GM19372 (cell line): ENCODE results near the gene VSIG2.

Experiments
- ATAC-seq: cut with Tn5 transposase; IDR thresholded peaks from one replicate; pipeline ENCODE4 v1.9.1; 2021; ENCODE audit warnings: mild to moderate bottlenecking, low read depth, moderate library complexity; ENCODE audit not compliant: unreplicated experiment

The VSIG2 gene

GRCh38 chr11:124725719-124726105, 26.3 kb downstream of the VSIG2 start:
- peak; percentile 9 for ATAC-seq

DNA sequence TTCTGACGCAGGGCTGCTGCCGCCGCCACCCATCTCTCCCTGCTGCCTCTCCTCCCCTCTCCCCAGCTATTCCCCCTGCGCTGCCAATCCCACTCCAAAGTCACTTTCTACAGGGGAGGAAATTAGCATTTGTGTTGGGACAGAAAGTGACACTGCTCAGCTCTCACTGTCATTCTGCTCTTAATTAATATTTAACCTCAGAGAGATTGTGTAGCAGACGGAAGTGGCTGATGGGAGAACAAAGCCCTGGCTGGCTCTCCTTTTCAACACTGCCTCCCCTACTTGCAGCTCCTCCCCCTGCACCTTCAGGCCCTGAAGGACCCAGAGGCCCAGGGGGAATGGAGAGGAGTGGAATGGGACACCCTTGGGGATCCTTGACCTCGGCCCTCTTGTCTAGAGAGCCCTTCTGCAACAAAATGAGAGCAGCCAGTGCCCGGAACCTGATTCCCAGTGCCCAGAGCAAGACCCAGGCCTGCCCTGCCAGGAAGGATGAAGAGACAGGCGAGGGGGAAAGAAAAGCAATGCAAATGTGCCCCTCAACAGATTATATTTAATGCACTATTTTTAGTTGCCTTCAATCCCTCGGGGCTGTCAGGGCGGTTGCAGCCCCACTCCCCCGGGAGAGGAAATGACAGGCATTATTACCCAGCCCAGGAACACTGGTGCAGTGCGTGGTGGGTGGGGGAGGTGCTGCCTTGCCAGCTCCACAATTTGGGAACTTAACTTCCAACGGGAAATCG, 26.9 kb downstream of the VSIG2 start:
- ATAC-seq: peak; percentile 98

DNA sequence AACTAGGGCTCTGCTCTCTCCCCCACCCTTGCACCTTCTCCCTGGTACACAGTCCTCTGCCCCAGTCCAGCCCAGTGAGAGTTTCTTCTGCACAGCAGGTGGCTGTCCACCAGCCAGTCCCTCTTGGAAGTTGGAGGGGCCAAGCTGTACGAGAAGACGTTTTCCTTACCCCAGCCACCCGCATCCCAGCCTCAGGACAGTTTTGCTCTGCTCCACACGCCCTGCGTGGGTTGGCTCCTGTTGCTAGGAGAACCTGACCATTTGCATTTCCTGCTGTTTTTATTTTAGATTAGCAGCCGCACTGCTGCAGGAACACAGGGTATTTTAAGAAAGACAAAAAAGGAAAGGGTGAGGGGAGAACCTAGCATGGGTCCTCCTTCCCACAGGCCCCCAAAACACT, 29.9 kb downstream of the VSIG2 start:
- ATAC-seq: no peak

- ATAC-seq: no peak
Measured at GRCh38 chr11:124719534-124719933, 32.5 kb downstream of the VSIG2 start.

DNA sequence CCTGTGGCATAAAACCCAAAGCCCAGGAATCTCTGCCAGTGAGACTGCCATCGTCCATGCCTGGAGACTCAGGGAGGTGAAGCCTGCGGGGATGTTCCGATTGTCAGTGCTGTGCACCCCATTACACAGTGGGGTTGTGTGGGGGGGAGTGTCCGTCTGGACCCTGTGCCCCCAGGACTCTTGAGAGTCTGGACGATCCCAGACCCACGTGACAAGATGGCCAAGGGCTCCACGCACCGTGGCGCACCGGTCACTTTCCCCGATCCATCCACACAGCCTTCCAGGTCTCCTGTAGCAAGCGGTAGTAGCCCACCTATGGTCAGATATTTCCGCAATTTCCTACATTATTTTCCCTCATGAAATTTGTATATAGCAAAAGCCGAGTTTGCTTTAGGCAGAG, 33.3 kb downstream of the VSIG2 start:
- ATAC-seq: no peak

DNA sequence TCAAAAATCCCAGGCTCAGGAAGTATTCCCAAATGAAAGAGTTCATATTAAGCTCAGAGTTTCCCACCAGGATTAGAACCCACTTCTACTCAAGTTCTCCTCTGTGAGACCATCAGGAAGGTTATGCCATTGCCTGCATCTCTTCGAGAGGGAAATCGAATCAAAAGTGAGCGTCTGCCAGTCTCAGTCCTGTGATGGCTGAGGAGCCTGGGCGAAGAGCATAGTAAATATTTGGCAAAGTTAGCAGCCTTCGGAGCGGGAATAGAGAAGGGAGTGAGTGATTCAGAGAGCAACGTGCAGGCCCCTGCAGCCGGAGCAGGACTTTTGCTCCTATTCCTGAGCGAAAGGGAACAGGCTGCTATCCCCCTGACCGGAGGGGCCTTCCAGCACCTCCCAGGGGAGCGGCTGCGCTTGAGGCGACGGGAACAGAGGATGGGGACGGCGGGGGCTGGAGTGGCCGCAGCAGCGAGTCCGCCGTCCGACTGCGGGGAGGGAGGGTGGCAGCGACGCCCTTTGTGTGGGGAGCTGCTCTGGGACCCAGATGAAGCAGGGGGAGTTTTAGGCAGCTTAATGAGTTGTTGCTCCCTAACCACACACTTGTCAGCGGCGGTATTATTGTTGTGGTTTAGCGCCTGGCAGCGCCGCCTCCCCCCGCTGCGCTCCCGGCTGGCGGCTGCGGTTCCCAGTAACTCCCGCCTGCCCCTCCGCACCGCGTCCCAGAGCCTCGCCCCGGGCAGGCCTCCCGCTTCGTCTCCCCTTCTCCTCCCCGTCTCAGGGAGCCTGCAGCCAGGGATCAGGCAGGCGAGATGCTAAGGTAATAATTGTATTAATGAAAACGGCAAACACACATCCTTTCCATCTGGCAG, 34.0 kb downstream of the VSIG2 start:
- no peak for ATAC-seq

DNA sequence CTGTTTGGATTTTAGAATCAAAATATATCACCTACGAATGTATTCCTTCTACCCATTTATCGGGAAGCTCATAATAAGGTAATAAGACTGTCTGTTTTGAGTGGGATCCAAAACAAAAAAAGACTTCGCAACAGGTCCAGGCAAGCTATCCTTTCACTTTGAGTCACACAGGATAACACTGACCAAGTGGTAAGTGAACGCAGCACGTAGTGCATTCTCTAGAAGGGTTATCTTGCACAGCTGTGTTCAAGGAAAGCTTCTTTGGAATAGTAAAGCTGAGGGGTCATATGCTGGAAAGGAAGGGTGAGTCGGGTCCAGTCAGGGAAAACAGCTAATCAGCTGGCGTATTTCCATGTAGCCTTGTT, 34.7 kb downstream of the VSIG2 start:
- no peak for ATAC-seq

GRCh38 chr11:124716591-124716990, 35.5 kb downstream of the VSIG2 start:
- ATAC-seq: no peak

DNA sequence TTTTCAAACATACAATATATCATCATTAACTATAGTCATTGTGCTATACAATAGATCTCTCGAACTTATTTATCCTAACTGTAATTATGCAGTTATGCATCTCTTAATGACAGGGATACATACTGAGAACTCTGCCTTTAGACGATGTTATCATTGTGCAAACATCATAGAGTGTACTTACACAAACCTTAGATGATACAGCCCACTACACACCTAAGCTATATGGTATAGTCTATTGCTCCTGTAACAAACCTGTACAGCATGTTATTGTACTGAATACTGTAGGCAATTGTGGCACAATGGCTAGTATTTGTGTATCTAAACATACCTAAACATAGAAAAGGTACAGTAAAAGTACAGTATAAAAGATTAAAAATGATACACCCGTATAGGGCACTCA, 39.7 kb downstream of the VSIG2 start:
- no peak for ATAC-seq

GRCh38 chr11:124707829-124708228, 44.2 kb downstream of the VSIG2 start:
- no peak for ATAC-seq

DNA sequence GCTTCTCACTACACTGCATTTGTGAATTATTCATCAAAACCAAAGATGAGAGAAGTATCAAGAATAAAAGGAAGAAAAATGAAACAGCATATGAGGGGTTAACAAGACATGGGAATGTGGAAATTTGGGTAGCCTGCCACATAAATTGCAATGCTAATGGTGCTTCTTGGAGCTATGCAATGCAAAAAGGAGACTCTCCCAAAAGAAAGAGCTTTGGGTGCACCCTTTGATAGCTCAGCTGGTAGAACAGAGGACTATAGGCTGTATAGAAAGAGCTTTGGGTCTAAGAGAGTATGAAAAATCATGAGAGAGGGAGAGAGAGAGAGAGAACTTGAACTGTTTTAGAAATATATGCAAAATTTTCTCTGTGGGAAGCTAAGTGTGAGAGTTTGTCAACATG, 52.0 kb downstream of the VSIG2 start:
- ATAC-seq: no peak

DNA sequence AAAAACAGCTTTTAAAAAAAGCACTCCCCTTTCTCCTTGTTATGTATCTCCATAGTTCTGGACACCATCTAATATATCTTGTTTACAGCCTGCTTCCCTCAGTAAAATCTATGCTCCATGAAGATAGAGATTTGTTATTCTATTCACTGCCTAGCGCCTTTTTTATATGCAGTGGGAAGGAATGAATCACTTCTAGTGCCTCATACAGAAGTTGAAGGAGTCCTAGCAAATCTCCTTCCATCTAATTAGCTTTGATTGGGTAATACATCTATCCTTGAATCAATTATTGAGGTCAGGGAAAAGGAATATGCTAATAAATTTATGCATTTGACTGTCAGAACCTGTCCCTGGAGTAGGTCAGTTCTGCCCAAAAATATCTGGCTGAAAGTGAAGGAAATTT, 52.5 kb downstream of the VSIG2 start:
- ATAC-seq: no peak
